Hepatocyte (in vitro differentiated cells): Measurements from ENCODE around the gene WFDC12.

Experiments used
- EZH2 ChIP-seq: fragments of 200-600 bp; sonication (generic); IDR thresholded peaks from 2 replicates; pipeline ENCODE4 v1.6.1; 2016; ENCODE audit warnings: antibody characterized with exemption, mild to moderate bottlenecking, borderline replicate concordance
- EZH2phosphoT487 ChIP-seq: fragments of 200-600 bp; sonication (generic); IDR thresholded peaks from one replicate; pipeline ENCODE4 v1.6.1; 2018; ENCODE audit warnings: antibody characterized with exemption, mild to moderate bottlenecking, low read depth, moderate library complexity; ENCODE audit not compliant: unreplicated experiment, severe bottlenecking
- TF ChIP-seq, protein P1 (sequence below): fragments of 200-600 bp; sonication (generic); IDR thresholded peaks from 2 replicates; pipeline ENCODE4 v1.5.1; 2016; ENCODE audit warnings: antibody characterized with exemption, mild to moderate bottlenecking; ENCODE audit not compliant: poor library complexity

DNA sequence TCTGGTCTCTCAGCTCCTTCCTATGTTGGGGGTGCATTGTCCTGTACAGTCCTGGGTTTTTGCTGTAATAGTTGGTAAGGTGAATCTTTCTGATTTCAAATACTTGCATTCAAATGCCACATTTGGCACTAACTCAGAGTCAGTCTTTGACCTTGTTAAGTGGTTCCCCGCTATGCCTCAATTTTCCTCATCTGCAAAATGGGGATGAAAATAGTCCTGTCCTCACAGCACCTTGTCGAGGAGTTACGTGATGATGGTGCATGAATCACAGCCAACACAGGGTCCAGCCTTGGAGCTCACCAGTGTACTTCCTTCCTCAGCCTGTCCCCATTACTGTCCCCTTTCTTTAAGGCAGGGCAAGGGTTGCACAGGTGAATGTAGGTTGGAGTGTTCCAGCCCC, 10.4 kb downstream of the WFDC12 start:
- TF ChIP-seq, protein P1, sequence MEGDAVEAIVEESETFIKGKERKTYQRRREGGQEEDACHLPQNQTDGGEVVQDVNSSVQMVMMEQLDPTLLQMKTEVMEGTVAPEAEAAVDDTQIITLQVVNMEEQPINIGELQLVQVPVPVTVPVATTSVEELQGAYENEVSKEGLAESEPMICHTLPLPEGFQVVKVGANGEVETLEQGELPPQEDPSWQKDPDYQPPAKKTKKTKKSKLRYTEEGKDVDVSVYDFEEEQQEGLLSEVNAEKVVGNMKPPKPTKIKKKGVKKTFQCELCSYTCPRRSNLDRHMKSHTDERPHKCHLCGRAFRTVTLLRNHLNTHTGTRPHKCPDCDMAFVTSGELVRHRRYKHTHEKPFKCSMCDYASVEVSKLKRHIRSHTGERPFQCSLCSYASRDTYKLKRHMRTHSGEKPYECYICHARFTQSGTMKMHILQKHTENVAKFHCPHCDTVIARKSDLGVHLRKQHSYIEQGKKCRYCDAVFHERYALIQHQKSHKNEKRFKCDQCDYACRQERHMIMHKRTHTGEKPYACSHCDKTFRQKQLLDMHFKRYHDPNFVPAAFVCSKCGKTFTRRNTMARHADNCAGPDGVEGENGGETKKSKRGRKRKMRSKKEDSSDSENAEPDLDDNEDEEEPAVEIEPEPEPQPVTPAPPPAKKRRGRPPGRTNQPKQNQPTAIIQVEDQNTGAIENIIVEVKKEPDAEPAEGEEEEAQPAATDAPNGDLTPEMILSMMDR: no peak
- TF ChIP-seq EZH2phosphoT487: no peak
- TF ChIP-seq EZH2: no peak
